GM21619 (cell line): ENCODE measurements around the gene AMN.

Experiments used
- ATAC-seq: cut with Tn5 transposase; IDR thresholded peaks from one replicate; pipeline ENCODE4 v1.9.1; 2021; ENCODE audit not compliant: unreplicated experiment

AMN gene

DNA sequence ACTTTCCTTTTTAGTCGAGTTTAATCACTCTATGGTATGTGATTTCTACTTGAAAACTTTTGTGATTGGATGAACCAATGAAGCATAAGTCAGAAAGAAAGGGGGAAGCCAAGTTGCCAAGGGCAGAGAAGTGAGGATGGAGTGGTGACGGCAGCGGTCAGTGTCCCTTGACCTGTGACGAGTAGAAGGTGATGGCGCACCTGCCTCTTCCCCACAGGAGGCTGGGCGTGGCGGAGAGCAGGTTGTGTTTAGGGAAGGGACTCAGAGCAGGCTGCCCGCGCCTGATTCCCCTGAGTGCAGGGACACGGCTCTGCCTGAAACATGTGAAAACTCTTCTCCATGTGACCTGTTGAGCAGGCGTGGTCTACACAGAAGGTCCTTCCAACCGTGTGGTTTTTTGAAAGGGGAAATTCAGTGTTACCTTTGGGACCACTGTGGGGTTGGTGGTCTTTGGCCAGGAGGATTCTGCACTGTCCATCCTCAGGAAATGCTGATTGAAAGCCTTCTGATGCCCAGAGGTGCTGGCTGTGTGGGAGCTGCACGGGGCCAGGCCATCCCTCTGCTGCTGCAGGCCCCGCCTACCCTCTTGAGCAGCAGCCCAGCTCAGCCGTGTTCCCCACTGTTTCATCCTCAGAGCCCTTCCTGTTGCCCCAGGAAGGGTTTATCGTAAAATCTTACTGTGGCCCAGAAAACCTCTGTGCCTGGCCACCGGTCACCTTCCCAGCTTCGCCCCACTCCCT, 23.5 kb upstream of the AMN start:
- peak; percentile 23 for ATAC-seq

GRCh38 chr14:102899516-102899900, 23.0 kb upstream of the AMN start:
- no peak for ATAC-seq

DNA sequence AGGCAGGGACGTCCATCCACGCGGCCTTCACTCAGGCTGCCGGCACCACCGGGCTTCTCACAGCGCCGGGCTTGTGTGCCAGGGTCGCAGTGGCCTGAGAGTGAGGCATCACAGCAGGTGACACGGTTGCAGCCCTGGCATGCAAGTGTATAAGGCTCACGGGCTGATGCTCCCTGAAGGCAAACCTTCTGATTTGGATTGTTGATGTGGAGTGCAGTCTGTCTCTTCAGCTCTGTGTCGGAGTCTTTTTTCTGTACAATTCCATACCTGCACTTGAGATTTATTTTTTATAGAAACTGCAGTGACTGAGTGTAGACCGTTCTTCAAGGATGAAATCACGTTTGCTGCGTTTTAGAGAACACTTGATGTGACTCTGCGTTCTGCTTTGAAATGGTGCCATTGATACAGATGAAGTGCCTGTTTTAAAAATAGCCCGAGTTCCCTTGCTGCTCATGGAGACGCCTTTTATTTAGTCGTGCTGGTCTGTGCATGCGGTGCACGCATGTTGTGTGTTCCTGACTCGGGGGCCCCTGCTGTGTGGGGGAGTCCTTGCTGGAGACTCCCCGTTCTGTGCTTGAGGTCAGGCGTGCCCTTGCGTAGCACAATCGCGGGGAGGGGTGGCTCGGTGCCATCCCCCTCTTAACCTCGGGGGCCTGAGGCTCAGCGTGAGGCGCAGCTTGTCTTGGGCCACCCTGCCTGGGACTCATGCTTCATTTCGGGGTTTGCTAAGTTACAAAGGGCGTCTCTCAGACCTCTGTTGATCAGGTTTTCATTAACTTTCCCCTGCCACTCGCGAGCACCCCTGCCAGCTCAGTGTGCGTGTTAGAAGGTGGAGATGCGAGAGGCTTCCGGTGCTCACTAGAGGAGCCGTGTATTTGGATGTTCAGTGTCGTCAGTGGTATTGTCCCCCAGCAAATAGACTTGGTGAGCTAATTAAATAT, 21.6 kb upstream of the AMN start:
- peak; percentile 43 for ATAC-seq

- peak; percentile 62 for ATAC-seq
Observed at GRCh38 chr14:102901633-102902032, 20.8 kb upstream of the AMN start.

DNA sequence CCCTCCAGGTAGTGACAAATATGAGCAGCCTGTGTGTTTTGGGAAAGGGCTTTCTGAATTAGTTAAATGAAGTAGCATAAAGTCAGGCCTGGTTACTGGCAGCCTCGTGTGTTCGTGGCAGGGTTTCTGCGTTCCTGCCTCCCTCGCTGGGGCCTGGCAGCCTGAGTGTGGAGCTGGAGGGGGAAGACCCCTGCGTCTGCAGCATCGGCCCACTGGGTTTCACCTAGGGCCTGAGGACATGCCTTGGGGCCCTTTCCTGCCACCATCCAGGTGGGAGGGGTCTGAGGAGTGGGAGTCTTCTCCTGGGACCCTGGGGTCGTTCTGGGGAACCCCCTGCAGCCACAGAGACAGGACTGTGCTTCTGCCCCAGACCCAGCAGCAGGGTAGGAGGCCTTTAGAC, 20.4 kb upstream of the AMN start:
- ATAC-seq, result peak; percentile 5

DNA sequence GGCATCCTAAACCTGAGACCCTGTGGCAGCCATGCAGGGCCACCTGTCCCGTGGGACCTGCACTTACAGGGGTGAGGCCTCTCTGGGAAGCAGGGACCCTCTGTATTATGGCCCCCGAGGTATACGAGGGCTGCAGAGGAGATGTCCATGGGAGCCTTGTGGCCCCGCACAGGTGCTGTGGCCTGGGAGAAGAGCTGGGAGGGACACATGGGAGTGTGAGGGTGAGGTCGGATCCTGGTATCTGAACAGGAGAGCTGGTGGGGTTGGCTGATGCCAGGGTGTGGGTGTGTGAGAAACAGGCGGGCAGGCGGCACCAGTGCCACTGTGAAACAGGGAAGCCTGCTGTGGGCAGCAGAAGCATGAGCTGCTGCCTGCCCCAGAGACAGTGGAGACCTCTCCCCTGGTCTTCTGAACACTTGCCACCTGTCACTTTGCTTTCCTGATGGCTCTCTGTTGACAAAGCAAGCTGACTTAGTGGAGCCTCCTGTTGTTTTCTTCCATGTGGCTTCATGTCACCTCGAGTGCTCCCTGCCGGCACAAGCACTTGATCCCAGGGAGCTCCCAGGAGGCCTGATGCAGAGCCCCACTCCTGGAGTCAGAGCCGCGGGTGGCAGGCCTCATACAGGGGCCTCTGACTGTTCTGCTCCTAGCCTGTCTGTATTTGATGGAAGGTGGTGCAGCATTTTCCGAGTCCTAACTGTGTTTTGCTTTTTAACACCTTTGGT, 19.8 kb upstream of the AMN start:
- no peak for ATAC-seq

GRCh38 chr14:102903248-102903888, 19.1 kb upstream of the AMN start:
- no peak for ATAC-seq

GRCh38 chr14:102903889-102904512, 18.5 kb upstream of the AMN start:
- ATAC-seq, result no peak

DNA sequence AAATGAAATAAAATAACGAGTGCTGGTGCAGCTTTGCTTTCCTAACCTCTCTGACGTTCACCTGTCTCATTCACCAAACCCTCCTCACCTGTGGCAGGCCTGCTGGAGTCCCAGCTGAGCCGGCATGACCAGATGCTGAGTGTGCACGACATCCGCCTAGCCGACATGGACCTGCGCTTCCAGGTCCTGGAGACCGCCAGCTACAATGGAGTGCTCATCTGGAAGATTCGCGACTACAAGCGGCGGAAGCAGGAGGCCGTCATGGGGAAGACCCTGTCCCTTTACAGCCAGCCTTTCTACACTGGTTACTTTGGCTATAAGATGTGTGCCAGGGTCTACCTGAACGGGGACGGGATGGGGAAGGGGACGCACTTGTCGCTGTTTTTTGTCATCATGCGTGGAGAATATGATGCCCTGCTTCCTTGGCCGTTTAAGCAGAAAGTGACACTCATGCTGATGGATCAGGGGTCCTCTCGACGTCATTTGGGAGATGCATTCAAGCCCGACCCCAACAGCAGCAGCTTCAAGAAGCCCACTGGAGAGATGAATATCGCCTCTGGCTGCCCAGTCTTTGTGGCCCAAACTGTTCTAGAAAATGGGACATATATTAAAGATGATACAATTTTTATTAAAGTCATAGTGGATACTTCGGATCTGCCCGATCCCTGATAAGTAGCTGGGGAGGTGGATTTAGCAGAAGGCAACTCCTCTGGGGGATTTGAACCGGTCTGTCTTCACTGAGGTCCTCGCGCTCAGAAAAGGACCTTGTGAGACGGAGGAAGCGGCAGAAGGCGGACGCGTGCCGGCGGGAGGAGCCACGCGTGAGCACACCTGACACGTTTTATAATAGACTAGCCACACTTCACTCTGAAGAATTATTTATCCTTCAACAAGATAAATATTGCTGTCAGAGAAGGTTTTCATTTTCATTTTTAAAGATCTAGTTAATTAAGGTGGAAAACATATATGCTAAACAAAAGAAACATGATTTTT, 17.1 kb upstream of the AMN start:
- ATAC-seq, result no peak

DNA sequence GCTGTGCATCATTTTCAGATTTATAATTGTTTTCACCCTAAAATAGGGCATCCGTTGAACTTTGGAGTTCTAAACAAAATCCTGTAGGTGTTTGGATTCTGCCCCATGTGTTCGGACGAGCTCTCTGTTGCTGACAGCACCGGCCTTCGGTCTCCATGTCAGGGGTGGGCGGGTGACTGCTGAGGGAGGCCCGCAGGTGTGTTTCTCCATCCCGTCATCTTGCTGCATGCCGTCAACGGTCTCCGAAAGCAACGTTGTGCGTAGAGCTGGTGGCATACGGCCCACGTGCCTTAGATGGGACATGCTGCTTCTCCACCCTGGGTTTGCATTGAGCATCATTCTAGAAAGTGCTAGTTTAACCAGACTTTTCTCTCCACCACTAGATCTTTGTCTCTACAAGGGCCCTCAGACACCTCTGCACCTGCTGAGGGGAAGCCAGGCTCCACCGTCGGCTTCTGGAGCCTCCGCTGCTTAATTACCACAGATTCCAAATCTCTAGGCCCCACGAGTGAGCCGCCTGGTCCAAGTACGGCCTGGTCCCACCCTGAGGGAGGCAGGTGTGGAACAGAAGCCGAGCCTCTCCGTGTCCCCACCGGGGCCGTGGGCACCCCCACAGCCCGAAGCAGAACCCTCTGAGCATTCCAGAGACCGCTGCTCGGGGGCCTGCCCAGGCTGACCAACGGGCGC, 15.7 kb upstream of the AMN start:
- no peak for ATAC-seq

DNA sequence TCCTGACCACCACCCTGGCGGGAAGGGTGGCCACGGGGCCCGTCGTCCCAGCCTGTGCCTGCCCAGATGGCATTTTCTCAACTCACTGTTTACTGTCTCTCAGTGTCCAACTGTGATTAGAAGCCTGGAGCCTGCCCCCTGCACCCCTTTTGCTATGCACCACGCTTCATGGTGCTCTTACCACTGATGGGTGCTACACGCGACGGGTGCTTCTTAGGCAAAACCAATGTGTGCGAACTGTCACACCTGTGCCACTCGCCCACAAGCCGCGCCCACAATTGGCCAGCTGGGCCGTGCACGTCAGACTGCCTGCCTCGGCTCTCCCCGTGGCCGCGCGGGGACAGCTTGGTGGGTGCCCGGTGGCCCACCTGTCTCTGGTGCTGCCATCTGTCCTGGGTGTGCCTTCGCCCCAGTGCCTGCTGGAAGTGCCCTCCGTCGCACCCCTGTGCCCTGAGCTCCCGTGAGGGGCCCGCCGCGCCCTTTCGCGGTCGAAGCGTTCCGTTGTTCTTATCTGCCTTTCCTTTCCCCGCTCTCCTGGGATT, 15.1 kb upstream of the AMN start:
- no peak for ATAC-seq

DNA sequence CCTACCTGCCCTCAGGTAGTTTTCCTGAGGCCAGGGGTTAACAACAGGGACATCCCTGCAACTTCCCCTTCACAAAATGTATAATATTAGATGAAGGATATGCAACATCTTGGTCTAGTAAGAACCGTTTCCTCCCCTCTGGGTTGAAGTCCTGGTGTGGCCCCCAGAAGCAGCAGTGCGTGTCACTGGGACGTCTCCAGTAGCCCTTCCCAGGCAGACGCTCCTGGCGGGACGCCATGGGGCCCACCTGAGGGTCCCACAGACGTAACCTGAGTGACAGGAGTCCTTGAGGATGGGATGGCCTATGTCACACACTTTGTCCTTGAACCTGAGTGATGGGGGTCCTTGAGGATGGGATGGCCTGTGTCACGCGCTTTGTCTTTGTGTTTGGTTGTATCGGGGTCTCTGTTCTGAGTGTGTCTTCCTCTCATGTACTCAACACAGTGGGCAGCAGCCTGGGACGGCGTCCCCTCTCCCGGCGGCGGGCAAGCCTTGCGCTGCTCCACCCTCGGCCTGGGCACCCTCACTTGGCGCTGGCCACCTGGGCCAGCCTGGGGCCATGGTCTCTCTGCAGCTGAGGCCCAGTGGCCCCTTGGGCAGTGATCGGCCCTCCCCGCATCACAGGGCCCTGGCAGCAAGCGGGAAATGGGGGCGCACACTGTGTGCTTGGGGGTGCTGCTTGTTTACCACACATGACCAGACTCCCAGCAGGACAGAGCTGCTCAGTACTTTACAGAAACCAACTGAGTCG, 14.3 kb upstream of the AMN start:
- no peak for ATAC-seq

DNA sequence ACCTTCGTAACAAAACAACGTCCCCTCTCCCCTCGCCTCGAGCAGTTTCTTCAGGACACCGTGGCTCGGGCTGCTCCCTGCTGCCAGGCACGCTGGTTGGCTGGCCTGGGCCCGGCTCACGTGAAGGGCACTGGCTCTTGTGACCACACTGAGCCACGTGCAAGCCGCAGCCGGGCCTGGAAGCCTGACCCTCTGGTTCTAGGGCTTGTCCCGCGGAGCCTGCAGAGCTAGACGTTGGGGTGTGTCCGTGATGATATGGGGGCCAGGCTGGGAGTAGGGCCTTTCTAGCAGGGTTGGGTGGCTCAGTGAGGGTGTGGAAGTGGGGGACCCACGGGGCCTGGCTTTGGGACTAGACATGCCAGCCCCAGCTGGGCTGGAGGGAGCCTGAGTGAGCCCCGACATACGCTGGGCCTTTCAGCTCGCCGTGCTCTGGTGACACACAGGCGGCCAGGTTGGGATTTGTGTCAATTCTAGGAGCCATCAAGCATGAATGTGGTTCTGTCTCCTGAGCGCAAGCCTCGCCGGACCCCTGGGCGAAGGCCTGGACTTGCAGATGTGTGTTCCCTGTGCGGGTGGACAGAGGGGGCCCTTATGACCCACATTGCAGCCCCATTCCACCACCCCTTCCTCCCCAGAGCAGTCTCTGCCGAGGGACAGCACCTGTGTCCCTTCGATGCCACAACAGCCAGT, 13.6 kb upstream of the AMN start:
- no peak for ATAC-seq

DNA sequence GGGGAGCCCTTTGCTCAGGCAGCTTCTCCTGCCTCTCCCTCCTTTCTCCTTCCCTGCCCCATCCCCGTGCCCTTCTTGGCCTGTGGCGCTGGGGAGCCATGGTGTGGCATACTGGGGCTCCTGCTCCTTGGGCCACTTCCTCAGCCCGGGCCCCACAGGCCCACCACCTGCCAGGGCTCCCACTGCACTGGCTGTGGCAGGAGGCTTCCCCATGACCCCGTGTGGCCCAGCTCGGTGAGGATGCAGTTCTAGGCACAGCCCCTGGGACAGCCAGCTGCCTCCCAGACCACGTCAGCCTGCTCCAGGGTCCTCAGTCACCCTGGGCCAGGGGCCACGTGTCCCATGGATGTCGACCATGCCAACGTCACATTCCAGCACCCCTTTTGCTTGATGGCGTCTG, 13.0 kb upstream of the AMN start:
- no peak for ATAC-seq

DNA sequence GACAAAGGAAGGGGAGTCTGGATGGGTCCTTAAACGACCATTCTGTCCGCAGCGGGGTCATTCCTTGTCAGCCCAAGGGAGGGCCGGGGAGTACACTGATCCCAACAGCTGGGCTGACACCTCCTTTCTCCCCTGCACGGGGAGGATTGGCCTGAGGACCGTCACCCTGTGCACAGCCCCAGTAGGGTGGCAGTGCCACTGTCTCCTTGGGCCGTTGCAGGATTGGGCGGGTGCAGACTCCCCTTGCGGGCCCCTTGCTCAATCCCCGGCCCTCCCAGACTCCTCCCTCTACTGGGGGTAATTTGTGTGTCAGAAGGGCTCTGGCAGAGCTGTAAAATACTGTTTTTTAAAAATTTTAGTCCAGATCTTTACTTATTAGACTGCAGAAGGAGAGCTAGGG, 12.6 kb upstream of the AMN start:
- no peak for ATAC-seq

DNA sequence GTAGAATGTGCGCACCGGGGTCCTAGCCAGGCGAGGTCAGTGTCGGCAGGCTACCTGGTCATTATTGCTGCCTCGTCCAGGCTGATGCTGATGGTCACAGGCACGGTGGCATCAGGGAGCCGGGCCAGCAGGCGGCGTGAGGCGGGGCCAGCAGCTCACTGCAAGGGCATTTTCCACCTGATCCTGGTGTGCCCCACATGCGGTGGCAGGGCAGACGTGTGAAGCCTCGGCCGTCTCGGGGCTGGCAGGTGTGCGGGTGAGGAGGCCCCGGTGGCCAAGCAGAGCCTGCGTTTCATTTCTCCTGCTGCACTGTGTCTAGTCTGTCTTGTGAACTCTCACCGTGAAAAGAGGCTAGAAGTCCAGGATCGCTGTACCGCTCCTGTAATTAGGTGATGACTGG, 12.0 kb upstream of the AMN start:
- ATAC-seq, result no peak

DNA sequence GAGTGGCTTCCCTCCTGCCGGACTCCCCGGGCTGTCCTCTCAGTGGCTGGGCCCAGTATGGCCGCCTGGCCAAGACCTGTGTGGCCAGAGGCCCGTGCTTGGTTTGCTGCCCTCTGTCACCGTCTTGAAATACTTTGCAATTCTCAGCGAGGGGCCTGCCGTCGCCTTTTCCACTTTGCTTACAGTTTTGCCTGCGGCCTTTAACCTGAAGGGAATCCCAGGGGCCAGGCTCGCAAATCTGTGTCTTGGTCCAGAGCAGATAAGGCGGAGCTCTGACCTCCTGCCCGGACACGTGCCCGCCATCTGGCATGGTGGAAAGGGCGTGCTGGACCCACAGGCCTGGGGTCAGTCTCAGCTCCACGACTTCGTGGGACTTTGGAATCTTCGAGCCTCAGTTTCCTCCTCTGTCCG, 10.9 kb upstream of the AMN start:
- no peak for ATAC-seq
